HCT116 (cell line): ENCODE results near the gene ATXN1. TPM values are rescaled to one million over a fixed set of nuclear protein-coding genes. Genes with fewer than 3 reads are reported as not detected.

ENCODE experiments used
- ATAC-seq: fragments of 200-7000 bp; cut with Tn5 transposase; 2 replicates; pipeline ENCODE4 v1.9.1; 2020; ENCODE audit warnings: mild to moderate bottlenecking, moderate library complexity
- BruUV-seq: library from RNA; stranded (reverse); fragments of 400-500 nt; replicated peaks from 2 replicates; lab custom pipeline; 2021; lab: Mats Ljungman, UMichigan
- CTCF ChIA-PET: fragments of 300-600 bp; sonication (Branson Sonifier 250); formaldehyde crosslinking; loops from one replicate; lab custom pipeline; 2021; ENCODE audit warnings: antibody characterized with exemption; lab: Charles Lee
- POLR2A ChIA-PET: fragments of 300-600, 350-600 bp; sonication (Branson Sonifier 250); formaldehyde crosslinking; loops from one replicate; lab custom pipeline; 2021; ENCODE audit warnings: antibody characterized with exemption; lab: Charles Lee
- RAD21 ChIA-PET, 2 experiments: fragments of 300-600 bp; sonication (Branson Sonifier 250); formaldehyde crosslinking; loops; one replicate each; lab custom pipeline; 2023; ENCODE audit warnings: low total read pairs in 2 of 2; ENCODE audit not compliant: uncharacterized antibody in 2 of 2, unreplicated experiment in 2 of 2, low non-redundant PET in 1 of 2; lab: Charles Lee
- DNase-seq: peaks from one replicate; pipeline ENCODE4 v3.0.0-alpha.2; 2010; ENCODE audit warnings: low read depth, low spot score
- H2AFZ ChIP-seq: fragments of 200-600 bp; shearing (Covaris generic), sonication (generic); 2 replicates; pipeline ENCODE4 v1.6.1; 2017; ENCODE audit warnings: low read depth, mixed run types, mixed read lengths, antibody characterized with exemption, low read length; ENCODE audit not compliant: poor library complexity, severe bottlenecking
- H3K27ac ChIP-seq: 2 replicates; pipeline ENCODE4 v1.5.1; 2012; ENCODE audit warnings: low read depth, low read length
- H3K27me3 ChIP-seq: fragments of 200-600 bp; sonication (generic); 2 replicates; pipeline ENCODE4 v1.6.1; 2016; ENCODE audit warnings: mixed run types, low read length, mixed read lengths; ENCODE audit not compliant: insufficient read depth
- H3K36me3 ChIP-seq, 2 experiments: fragments of 200-500 bp in 1 of 2; fragments of 200-600 bp in 1 of 2; sonication (Bioruptor generic) in 1 of 2; sonication (generic) in 1 of 2; 2 replicates each; pipeline versions ENCODE4 v1.5.1 to v1.6.1; 2014 to 2016; ENCODE audit warnings: low read length in 2 of 2, inconsistent platforms in 1 of 2, mixed read lengths in 1 of 2, mixed run types in 1 of 2; ENCODE audit not compliant: insufficient read depth in 2 of 2, control insufficient read depth in 1 of 2
- H3K4me1 ChIP-seq, 2 experiments: fragments of 200-600 bp in 1 of 2; sonication (generic) in 1 of 2; 2 replicates each; pipeline versions ENCODE4 v1.5.1 to v1.6.1; 2012 to 2017; ENCODE audit warnings: low read length in 2 of 2, inconsistent platforms in 1 of 2, mild to moderate bottlenecking in 1 of 2, mixed read lengths in 1 of 2, mixed run types in 1 of 2, moderate library complexity in 1 of 2; ENCODE audit not compliant: insufficient read depth in 2 of 2, control insufficient read depth in 1 of 2
- H3K4me2 ChIP-seq: fragments of 200-600 bp; sonication (generic); 2 replicates; pipeline ENCODE4 v1.6.1; 2017; ENCODE audit warnings: mixed run types, low read length, mixed read lengths
- H3K4me3 ChIP-seq, 2 experiments: fragments of 200-600 bp in 1 of 2; sonication (generic) in 1 of 2; replicated peaks in 1 of 2; 2 replicates each; pipeline ENCODE4 v1.5.1; 2011 to 2016; ENCODE audit warnings: low read length in 2 of 2, control low read depth in 1 of 2, low read depth in 1 of 2, mild to moderate bottlenecking in 1 of 2, mixed read lengths in 1 of 2, mixed run types in 1 of 2
- H3K79me2 ChIP-seq: fragments of 200-600 bp; sonication (generic); 2 replicates; pipeline ENCODE4 v1.6.1; 2017; ENCODE audit warnings: mild to moderate bottlenecking, mixed run types, low read length, moderate library complexity, mixed read lengths; ENCODE audit not compliant: insufficient read depth
- H3K9ac ChIP-seq: fragments of 200-600 bp; sonication (generic); 2 replicates; pipeline ENCODE4 v1.6.1; 2016; ENCODE audit warnings: low read length, mixed read lengths
- H3K9me2 ChIP-seq: fragments of 200-600 bp; sonication (generic), shearing (Covaris generic); 2 replicates; pipeline ENCODE4 v1.6.1; 2017; ENCODE audit warnings: mixed run types, mild to moderate bottlenecking, moderate library complexity; ENCODE audit not compliant: insufficient read depth
- H3K9me3 ChIP-seq, 2 experiments: fragments of 200-500 bp in 1 of 2; fragments of 200-600 bp in 1 of 2; sonication (Bioruptor generic) in 1 of 2; sonication (generic) in 1 of 2; 2 replicates each; pipeline ENCODE4 v1.6.1; 2014 to 2017; ENCODE audit warnings: low read length in 2 of 2, mixed read lengths in 2 of 2, inconsistent platforms in 1 of 2, low read depth in 1 of 2, mild to moderate bottlenecking in 1 of 2, mixed run types in 1 of 2, moderate library complexity in 1 of 2; ENCODE audit not compliant: control insufficient read depth in 1 of 2, insufficient read depth in 1 of 2
- H4K20me1 ChIP-seq: fragments of 200-600 bp; sonication (generic), shearing (Covaris generic); 2 replicates; pipeline ENCODE4 v1.6.1; 2017; ENCODE audit warnings: mixed run types, mild to moderate bottlenecking, moderate library complexity; ENCODE audit not compliant: insufficient read depth
- CBX3 ChIP-seq: IDR thresholded peaks from 2 replicates; pipeline ENCODE4 v1.6.1; 2012; ENCODE audit warnings: low read depth
- EZH2 ChIP-seq: fragments of 200-600 bp; sonication (generic); IDR thresholded peaks from 2 replicates; pipeline ENCODE4 v1.6.1; 2017; ENCODE audit warnings: antibody characterized with exemption, mixed run types
- EZH2phosphoT487 ChIP-seq: fragments of 200-600 bp; IDR thresholded peaks from 2 replicates; pipeline ENCODE4 v1.6.1; 2018; ENCODE audit warnings: antibody characterized with exemption, borderline replicate concordance
- FOSL1 ChIP-seq: IDR thresholded peaks from 2 replicates; pipeline ENCODE4 v1.6.1; 2012; ENCODE audit warnings: low read depth
- JUND ChIP-seq: IDR thresholded peaks from 2 replicates; pipeline ENCODE4 v1.6.1; 2012
- POLR2A ChIP-seq: IDR thresholded peaks from 2 replicates; pipeline ENCODE4 v1.7.0; 2011; ENCODE audit warnings: borderline replicate concordance; ENCODE audit not compliant: insufficient read depth, insufficient read length; ENCODE audit errors: extremely low read depth
- RAD21 ChIP-seq: IDR thresholded peaks from 2 replicates; pipeline ENCODE4 v1.6.1; 2012; ENCODE audit warnings: low read depth, mild to moderate bottlenecking
- SP1 ChIP-seq: IDR thresholded peaks from 2 replicates; pipeline ENCODE4 v1.6.1; 2012; ENCODE audit warnings: low read depth
- ZFX ChIP-seq: fragments of 450-650 bp; IDR thresholded peaks from 2 replicates; pipeline ENCODE4 v1.6.1; 2017
- intact Hi-C: fragments of 100-400 bp; cut with micrococcal nuclease; formaldehyde crosslinking; loops from 2 replicates; pipeline ENCODE4 v1.10.0; 2022
- total RNA-seq: library from RNA; stranded (reverse); gene quantifications from one replicate; pipeline ENCODE4 v1.2.1, GENCODE V29; 2021; ENCODE audit not compliant: unreplicated experiment
- TF ChIP-seq, protein P1 (sequence below): IDR thresholded peaks from 2 replicates; pipeline ENCODE4 v1.6.1; 2012; ENCODE audit warnings: low read depth
- TF ChIP-seq, protein P2 (sequence below): IDR thresholded peaks from 2 replicates; pipeline ENCODE4 v1.6.1; 2012

The ATXN1 gene
- total RNA-seq, 1 experiment from 2014 or later: 21.0 TPM

DNA sequence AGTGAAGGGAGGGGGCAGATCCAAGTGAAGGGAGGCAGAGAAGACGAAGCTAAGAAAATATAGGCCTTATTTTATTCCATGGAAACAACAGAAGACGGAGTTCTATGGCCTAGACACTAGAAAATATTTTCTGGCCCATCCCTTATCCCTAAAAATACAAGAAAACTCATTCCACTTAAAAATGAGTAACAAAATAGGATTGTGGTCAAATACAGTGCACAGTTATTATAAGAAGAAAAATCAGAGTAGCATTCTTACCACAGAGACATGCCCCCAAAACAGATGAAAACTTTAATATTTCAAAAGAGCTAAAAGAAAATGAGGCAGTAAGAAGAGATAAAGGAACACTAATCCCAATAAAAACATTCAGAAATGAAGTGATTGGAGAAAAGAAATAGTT, 320.0 kb downstream of the ATXN1 start:
- H3K4me2 ChIP-seq: no peak overlapping the region
- no peaks in the 10 kb centered on the region for H3K27me3 ChIP-seq
- no peak for DNase-seq
- RAD21 ChIA-PET: no interaction called here
- no peaks in the 10 kb centered on the region for H3K79me2 ChIP-seq
- TF ChIP-seq, protein P1, sequence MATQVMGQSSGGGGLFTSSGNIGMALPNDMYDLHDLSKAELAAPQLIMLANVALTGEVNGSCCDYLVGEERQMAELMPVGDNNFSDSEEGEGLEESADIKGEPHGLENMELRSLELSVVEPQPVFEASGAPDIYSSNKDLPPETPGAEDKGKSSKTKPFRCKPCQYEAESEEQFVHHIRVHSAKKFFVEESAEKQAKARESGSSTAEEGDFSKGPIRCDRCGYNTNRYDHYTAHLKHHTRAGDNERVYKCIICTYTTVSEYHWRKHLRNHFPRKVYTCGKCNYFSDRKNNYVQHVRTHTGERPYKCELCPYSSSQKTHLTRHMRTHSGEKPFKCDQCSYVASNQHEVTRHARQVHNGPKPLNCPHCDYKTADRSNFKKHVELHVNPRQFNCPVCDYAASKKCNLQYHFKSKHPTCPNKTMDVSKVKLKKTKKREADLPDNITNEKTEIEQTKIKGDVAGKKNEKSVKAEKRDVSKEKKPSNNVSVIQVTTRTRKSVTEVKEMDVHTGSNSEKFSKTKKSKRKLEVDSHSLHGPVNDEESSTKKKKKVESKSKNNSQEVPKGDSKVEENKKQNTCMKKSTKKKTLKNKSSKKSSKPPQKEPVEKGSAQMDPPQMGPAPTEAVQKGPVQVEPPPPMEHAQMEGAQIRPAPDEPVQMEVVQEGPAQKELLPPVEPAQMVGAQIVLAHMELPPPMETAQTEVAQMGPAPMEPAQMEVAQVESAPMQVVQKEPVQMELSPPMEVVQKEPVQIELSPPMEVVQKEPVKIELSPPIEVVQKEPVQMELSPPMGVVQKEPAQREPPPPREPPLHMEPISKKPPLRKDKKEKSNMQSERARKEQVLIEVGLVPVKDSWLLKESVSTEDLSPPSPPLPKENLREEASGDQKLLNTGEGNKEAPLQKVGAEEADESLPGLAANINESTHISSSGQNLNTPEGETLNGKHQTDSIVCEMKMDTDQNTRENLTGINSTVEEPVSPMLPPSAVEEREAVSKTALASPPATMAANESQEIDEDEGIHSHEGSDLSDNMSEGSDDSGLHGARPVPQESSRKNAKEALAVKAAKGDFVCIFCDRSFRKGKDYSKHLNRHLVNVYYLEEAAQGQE: no peak
- TF ChIP-seq EZH2: no peak
- TF ChIP-seq JUND: no peak
- no peak for TF ChIP-seq SP1
- TF ChIP-seq FOSL1: no peak
- TF ChIP-seq, protein P2, sequence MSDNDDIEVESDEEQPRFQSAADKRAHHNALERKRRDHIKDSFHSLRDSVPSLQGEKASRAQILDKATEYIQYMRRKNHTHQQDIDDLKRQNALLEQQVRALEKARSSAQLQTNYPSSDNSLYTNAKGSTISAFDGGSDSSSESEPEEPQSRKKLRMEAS: no peak
- no peak for TF ChIP-seq EZH2phosphoT487
- TF ChIP-seq POLR2A: no peak
- TF ChIP-seq ZFX: no peak
- no peak for TF ChIP-seq CBX3
- no peak for TF ChIP-seq RAD21
- POLR2A ChIA-PET: no interaction called here
- H2AFZ ChIP-seq: no peak overlapping the region
- no peak overlapping the region for H3K27ac ChIP-seq
- peaks cover 0 to 7% of the 10 kb centered on the region in 2 experiments; a peak in 1 of 4 replicates for H3K4me1 ChIP-seq
- intact Hi-C loops: no loop called here
- ATAC-seq: no peak
- no peak overlapping the region for H3K4me3 ChIP-seq
- H3K9ac ChIP-seq: no peak overlapping the region
- H3K9me3 ChIP-seq: no peaks in the 10 kb centered on the region
- no peaks in the 10 kb centered on the region for H3K9me2 ChIP-seq
- CTCF ChIA-PET: no interaction called here
- no peaks in the 10 kb centered on the region for H4K20me1 ChIP-seq
- BruUV-seq: no TSS peak
- H3K36me3 ChIP-seq: no peaks in the 10 kb centered on the region
